ENCODE results near the gene MASP1.
"Not testable (repeated sequence)": the region's sequence is repeated elsewhere in the genome, so short reads cannot be mapped to it uniquely, and the experiment has no call there.

MASP1 gene

GRCh38 chr3:187242900-187243299 is 48.6 kb downstream of the MASP1 start:
- TF ChIP-seq CTCF (IDR thresholded peaks at IDR 0.05; ENCODE audit: low read depth, low read length, missing control alignments): no peak
- DNase-seq (ENCODE audit: low read depth): no peak
- H3K4me3 ChIP-seq (ENCODE audit: low read depth, low read length): no peak overlapping the region
- in situ Hi-C loops (cut with HindIII; ENCODE audit: low sequenced_read_pairs): no loop called here

DNA sequence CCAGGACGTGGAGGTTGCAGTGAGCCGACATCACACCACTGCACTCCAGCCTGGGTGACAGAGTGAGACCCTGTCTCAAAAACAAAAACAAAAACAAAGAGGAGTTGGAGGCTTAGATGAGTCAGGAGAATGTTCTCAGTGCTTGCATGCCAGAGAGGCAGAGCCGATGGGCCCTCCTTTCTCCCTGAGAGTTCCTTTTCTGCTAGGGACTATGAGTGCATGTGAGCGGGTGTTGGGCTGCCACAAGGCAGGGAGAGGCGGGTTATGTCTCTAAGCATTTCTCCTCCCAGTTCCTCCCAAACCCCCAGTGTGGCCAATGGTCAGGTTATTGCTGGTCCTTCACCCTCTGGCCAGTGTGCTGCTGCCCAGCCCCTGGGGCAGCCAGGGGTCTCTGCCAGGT is 49.1 kb downstream of the MASP1 start:
- no peak overlapping the region for H3K4me3 ChIP-seq (ENCODE audit: low read depth, low read length)
- no peak for TF ChIP-seq CTCF (IDR thresholded peaks at IDR 0.05; ENCODE audit: low read depth, low read length, missing control alignments)
- no peak for DNase-seq (ENCODE audit: low read depth)
- in situ Hi-C loops (cut with HindIII; ENCODE audit: low sequenced_read_pairs): no loop called here

DNA sequence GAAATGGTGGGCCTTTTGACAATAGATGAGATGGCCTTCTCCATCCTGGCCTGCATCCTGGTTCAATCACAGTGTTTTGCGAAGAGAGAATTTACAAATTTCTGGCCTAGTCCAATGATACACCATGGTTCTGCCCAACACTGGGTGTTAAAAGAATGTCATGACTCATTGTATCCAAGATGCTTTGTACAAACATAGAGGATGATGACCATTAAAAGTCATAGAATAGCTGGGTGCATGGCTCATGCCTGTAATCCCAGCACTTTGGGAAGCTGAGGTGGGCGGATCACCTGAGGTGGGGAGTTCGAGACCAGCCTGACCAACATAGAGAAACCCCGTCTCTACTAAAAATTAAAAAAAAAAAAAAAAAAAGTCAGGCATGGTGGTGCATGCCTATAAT is 52.7 kb downstream of the MASP1 start:
- DNase-seq (ENCODE audit: low read depth); H3K4me3 ChIP-seq (ENCODE audit: low read depth, low read length); in situ Hi-C loops (cut with HindIII; ENCODE audit: low sequenced_read_pairs): not testable (repeated sequence)

DNA sequence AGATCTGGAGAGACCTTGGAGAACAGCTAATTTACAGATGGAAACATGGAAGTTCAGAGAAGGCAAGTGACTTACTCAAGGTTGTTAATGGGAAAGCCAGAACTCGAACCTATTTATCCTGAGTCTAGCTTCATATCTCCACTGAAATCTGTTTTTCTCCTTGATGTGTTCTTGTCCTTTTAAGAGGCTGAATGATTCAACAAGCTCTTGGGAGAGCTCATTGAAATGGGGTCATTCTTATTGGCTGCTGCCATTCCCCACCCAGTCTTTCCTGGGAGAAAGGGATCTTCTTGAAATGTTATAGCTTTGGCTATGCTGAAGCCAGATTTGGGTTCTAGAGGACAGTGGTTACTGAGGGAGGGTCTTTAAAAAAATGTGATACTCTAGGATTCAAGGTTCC is 53.3 kb downstream of the MASP1 start:
- TF ChIP-seq CTCF (IDR thresholded peaks at IDR 0.05; ENCODE audit: low read depth, low read length, missing control alignments): no peak
- in situ Hi-C loops (cut with HindIII; ENCODE audit: low sequenced_read_pairs): no loop called here
- no peak overlapping the region for H3K4me3 ChIP-seq (ENCODE audit: low read depth, low read length)
- DNase-seq (ENCODE audit: low read depth): no peak

DNA sequence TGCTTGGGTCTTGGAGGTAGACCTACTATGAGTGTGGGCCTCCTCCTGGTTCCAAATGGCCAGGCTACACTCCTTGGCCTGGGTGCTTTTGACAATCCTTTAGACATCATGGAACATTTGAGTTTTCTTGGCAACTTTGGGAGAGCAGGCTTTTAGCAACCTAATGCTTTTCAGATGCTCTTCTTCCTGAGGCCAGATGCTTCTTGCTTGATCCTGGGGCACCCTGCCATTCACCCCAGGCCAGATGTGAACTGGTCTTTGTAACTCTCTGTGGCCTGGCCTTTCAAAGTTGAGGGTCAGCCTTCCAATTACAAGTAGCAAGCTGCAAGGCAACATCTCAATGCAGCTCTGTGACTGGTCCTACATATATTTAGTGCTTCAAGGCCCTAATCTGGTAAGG is 53.8 kb downstream of the MASP1 start:
- DNase-seq (ENCODE audit: low read depth): no peak
- TF ChIP-seq CTCF (IDR thresholded peaks at IDR 0.05; ENCODE audit: low read depth, low read length, missing control alignments): no peak
- no peak overlapping the region for H3K4me3 ChIP-seq (ENCODE audit: low read depth, low read length)
- in situ Hi-C loops (cut with HindIII; ENCODE audit: low sequenced_read_pairs): no loop called here

- no peak overlapping the region for H3K4me3 ChIP-seq (ENCODE audit: low read depth, low read length)
Measured at GRCh38 chr3:187236962-187237361, 54.6 kb downstream of the MASP1 start.

GRCh38 chr3:187230011-187230410 is 61.5 kb downstream of the MASP1 start:
- TF ChIP-seq CTCF (IDR thresholded peaks at IDR 0.05; ENCODE audit: low read depth, low read length, missing control alignments): no peak
- H3K4me3 ChIP-seq (ENCODE audit: low read depth, low read length): no peak overlapping the region
- no peak for DNase-seq (ENCODE audit: low read depth)
- in situ Hi-C loops (cut with HindIII; ENCODE audit: low sequenced_read_pairs): no loop called here

More at GRCh38 chr3:187236962-187237361, 54.6 kb downstream of the MASP1 start:
- DNase-seq (ENCODE audit: low read depth): no peak
- in situ Hi-C loops (cut with HindIII; ENCODE audit: low sequenced_read_pairs): no loop called here
- no peak for TF ChIP-seq CTCF (IDR thresholded peaks at IDR 0.05; ENCODE audit: low read depth, low read length, missing control alignments)

Measured in astrocyte of the cerebellum (primary cell).